Brain microvascular endothelial cell (primary cell): ENCODE results near the gene TLDC2.

ENCODE experiments used
- DNase-seq: peaks from one replicate; pipeline ENCODE4 v3.0.0-alpha.2; 2020
- H3K27ac ChIP-seq: fragments of 250-450 bp; sonication (Bioruptor Pico); 2 replicates; pipeline ENCODE4 v1.5.1; 2020; ENCODE audit warnings: mild to moderate bottlenecking, moderate library complexity
- H3K27me3 ChIP-seq: fragments of 250-450 bp; sonication (Bioruptor Pico); replicated peaks from 2 replicates; pipeline ENCODE4 v1.5.1; 2020; ENCODE audit warnings: mild to moderate bottlenecking
- H3K36me3 ChIP-seq: fragments of 250-450 bp; sonication (Bioruptor Pico); replicated peaks from 2 replicates; pipeline ENCODE4 v1.5.1; 2020; ENCODE audit warnings: mild to moderate bottlenecking
- H3K4me3 ChIP-seq: 2 replicates; pipeline ENCODE4 v1.5.1; 2011; ENCODE audit warnings: low read depth, mild to moderate bottlenecking, control low read depth, low read length, moderate library complexity
- CTCF ChIP-seq: IDR thresholded peaks from 2 replicates; pipeline ENCODE4 v1.5.1; 2011; ENCODE audit warnings: low read depth, mild to moderate bottlenecking, moderate library complexity, low read length, control low read depth, inconsistent platforms; ENCODE audit errors: missing control alignments
- in situ Hi-C: cut with HindIII; loops from 2 replicates; pipeline ENCODE4 v1.10.0; 2017; ENCODE audit warnings: low sequenced_read_pairs, low pct_ligation_motif_present

The TLDC2 gene

GRCh38 chr20:36881888-36882287 lies 6.0 kb downstream of the TLDC2 start:
- no peaks in the 10 kb centered on the region for H3K27me3 ChIP-seq
- no peak overlapping the region for H3K4me3 ChIP-seq
- in situ Hi-C loops = no loop called here
- no peak for DNase-seq
- H3K36me3 ChIP-seq = no peaks in the 10 kb centered on the region
- TF ChIP-seq CTCF = no peak
- H3K27ac ChIP-seq = no peak overlapping the region

- Histone ChIP-seq H3K27ac (no peak overlapping the region), H3K4me3 (no peak overlapping the region), H3K36me3 (no peaks in the 10 kb centered on the region), H3K27me3 (no peaks in the 10 kb centered on the region)
- DNase-seq = no peak
- TF ChIP-seq CTCF = no peak
- in situ Hi-C loops = no loop called here
These were observed 8.1 kb downstream of the TLDC2 start for GRCh38 chr20:36883977-36884535.

- in situ Hi-C loops = no loop called here
- peak; percentile 7 for TF ChIP-seq CTCF
- Histone ChIP-seq H3K27ac (no peak overlapping the region), H3K4me3 (no peak overlapping the region), H3K36me3 (no peaks in the 10 kb centered on the region), H3K27me3 (no peaks in the 10 kb centered on the region)
- DNase-seq = no peak
These were observed 9.4 kb downstream of the TLDC2 start for GRCh38 chr20:36885356-36885755.

GRCh38 chr20:36886859-36887751 lies 11.2 kb downstream of the TLDC2 start:
- Histone ChIP-seq H3K27ac (no peak overlapping the region), H3K36me3 (no peaks in the 10 kb centered on the region), H3K27me3 (no peaks in the 10 kb centered on the region), H3K4me3 (peak overlapping the region; percentile 18)
- DNase-seq = peak; percentile 64
- in situ Hi-C loops = no loop called here
- TF ChIP-seq CTCF = peak; percentile 98

- H3K27me3 ChIP-seq = no peaks in the 10 kb centered on the region
- H3K27ac ChIP-seq = no peak overlapping the region
- H3K36me3 ChIP-seq = no peaks in the 10 kb centered on the region
- no peak for DNase-seq
- in situ Hi-C loops = no loop called here
- no peak for TF ChIP-seq CTCF
- no peak overlapping the region for H3K4me3 ChIP-seq
These were observed 11.8 kb downstream of the TLDC2 start for GRCh38 chr20:36887752-36888090.
